SK-N-SH (cell line): ENCODE data around the gene MBOAT2. TPM values are rescaled to one million over a fixed set of nuclear protein-coding genes. Genes with fewer than 3 reads are reported as not detected.
"Not testable (repeated sequence)": the region's sequence is repeated elsewhere in the genome, so short reads cannot be mapped to it uniquely, and the experiment has no call there.

Experiments
- CTCF ChIA-PET: fragments of 300-600, 350-600 bp; formaldehyde crosslinking; extraction: SDS; loops from one replicate; lab custom pipeline; 2021; lab: Yijun Ruan, JAX
- POLR2A ChIA-PET: fragments of 350-600 bp; sonication (Branson Sonifier 250); formaldehyde crosslinking; extraction: SDS; loops from one replicate; lab custom pipeline; 2020; ENCODE audit warnings: antibody characterized with exemption, inconsistent platforms; lab: Yijun Ruan, JAX
- DNase-seq: peaks from one replicate; pipeline ENCODE4 v3.0.0; 2012
- H2AFZ ChIP-seq: fragments of 200-600 bp; sonication (generic); 2 replicates; pipeline ENCODE4 v1.8.1; 2016; ENCODE audit warnings: antibody characterized with exemption, mild to moderate bottlenecking, low read depth
- H3F3A ChIP-seq: fragments of 200-600 bp; sonication (generic); replicated peaks from 2 replicates; pipeline ENCODE3; 2016; ENCODE audit warnings: antibody characterized with exemption, mild to moderate bottlenecking; ENCODE audit not compliant: insufficient read depth
- H3K27ac ChIP-seq, 2 experiments: fragments of 200-500 bp in 1 of 2; fragments of 200-600 bp in 1 of 2; sonication (Bioruptor generic) in 1 of 2; sonication (generic), shearing (Covaris generic) in 1 of 2; 2 replicates each; pipeline versions ENCODE4 v1.5.1 to v1.6.1; 2014 to 2016; ENCODE audit warnings: low read depth in 2 of 2, inconsistent platforms in 1 of 2, low read length in 1 of 2, mild to moderate bottlenecking in 1 of 2, mixed read lengths in 1 of 2
- H3K27me3 ChIP-seq: fragments of 200-600 bp; sonication (generic), shearing (Covaris generic); 2 replicates; pipeline ENCODE4 v1.6.1; 2016; ENCODE audit warnings: mixed run types; ENCODE audit not compliant: insufficient read depth
- H3K36me3 ChIP-seq, 2 experiments: fragments of 200-500 bp in 1 of 2; fragments of 200-600 bp in 1 of 2; sonication (Bioruptor generic) in 1 of 2; sonication (generic) in 1 of 2; replicated peaks in 1 of 2; 2 replicates each; pipeline versions ENCODE3 to v1.5.1; 2014 to 2016; ENCODE audit warnings: low read length in 1 of 2, mild to moderate bottlenecking in 1 of 2; ENCODE audit not compliant: insufficient read depth in 2 of 2, control insufficient read depth in 1 of 2
- H3K4me1 ChIP-seq, 2 experiments: fragments of 200-500 bp in 1 of 2; fragments of 200-600 bp in 1 of 2; sonication (Bioruptor generic) in 1 of 2; sonication (generic), shearing (Covaris generic) in 1 of 2; 2 replicates each; pipeline versions ENCODE4 v1.5.1 to v1.6.1; 2014 to 2016; ENCODE audit warnings: low read depth in 1 of 2, low read length in 1 of 2, mixed run types in 1 of 2; ENCODE audit not compliant: insufficient read depth in 2 of 2, control insufficient read depth in 1 of 2
- H3K4me2 ChIP-seq: fragments of 200-600 bp; sonication (generic), shearing (Covaris generic); 2 replicates; pipeline ENCODE4 v1.6.1; 2017; ENCODE audit warnings: mixed run types
- H3K4me3 ChIP-seq, 2 experiments: fragments of 200-500 bp in 1 of 2; fragments of 200-600 bp in 1 of 2; sonication (Bioruptor generic) in 1 of 2; sonication (generic), shearing (Covaris generic) in 1 of 2; 2 replicates each; pipeline versions ENCODE4 v1.5.1 to v1.8.1; 2014 to 2016; ENCODE audit warnings: low read depth in 2 of 2, inconsistent platforms in 1 of 2, low read length in 1 of 2, mild to moderate bottlenecking in 1 of 2, mixed read lengths in 1 of 2, moderate library complexity in 1 of 2
- H3K79me2 ChIP-seq: fragments of 200-600 bp; sonication (generic); 2 replicates; pipeline ENCODE4 v1.8.1; 2017; ENCODE audit warnings: mild to moderate bottlenecking; ENCODE audit not compliant: insufficient read depth
- H3K9ac ChIP-seq: fragments of 200-600 bp; sonication (generic); 2 replicates; pipeline ENCODE4 v1.6.1; 2017; ENCODE audit warnings: mixed run types
- H3K9me2 ChIP-seq: fragments of 200-600 bp; sonication (generic); 2 replicates; pipeline ENCODE4 v1.6.1; 2017; ENCODE audit warnings: mixed run types
- H3K9me3 ChIP-seq: fragments of 200-600 bp; sonication (generic); 2 replicates; pipeline ENCODE4 v1.6.1; 2017; ENCODE audit warnings: mixed run types, mild to moderate bottlenecking, moderate library complexity
- H4K20me1 ChIP-seq: fragments of 200-600 bp; sonication (generic); 2 replicates; pipeline ENCODE4 v1.6.1; 2017; ENCODE audit warnings: mild to moderate bottlenecking, mixed run types; ENCODE audit not compliant: insufficient read depth
- CHD2 ChIP-seq: fragments of 150-350 bp; IDR thresholded peaks from 2 replicates; pipeline ENCODE4 v1.6.1; 2018; ENCODE audit warnings: low read length; ENCODE audit not compliant: partially characterized antibody
- EP300 ChIP-seq, 2 experiments: IDR thresholded peaks; 2 replicates each; pipeline versions ENCODE4 v1.4.0 to v1.6.1; 2012; ENCODE audit warnings: borderline replicate concordance in 1 of 2, low read depth in 1 of 2, low read length in 1 of 2
- FOXJ3 ChIP-seq: sonication (generic); formaldehyde crosslinking; IDR thresholded peaks from 2 replicates; pipeline ENCODE4 v1.5.1; 2020; ENCODE audit warnings: mild to moderate bottlenecking, missing genetic modification reagents
- GABPA ChIP-seq: IDR thresholded peaks from 2 replicates; pipeline ENCODE4 v1.4.0; 2012; ENCODE audit warnings: low read depth, mild to moderate bottlenecking
- GATA2 ChIP-seq: sonication (generic); formaldehyde crosslinking; IDR thresholded peaks from 2 replicates; pipeline ENCODE4 v1.5.0; 2020; ENCODE audit warnings: mild to moderate bottlenecking, missing genetic modification reagents
- IRF3 ChIP-seq: fragments of 150-350 bp; IDR thresholded peaks from 2 replicates; pipeline ENCODE4 v1.6.1; 2016; ENCODE audit warnings: mild to moderate bottlenecking, low read depth, low read length
- MAX ChIP-seq: IDR thresholded peaks from 2 replicates; pipeline ENCODE4 v1.4.0; 2012; ENCODE audit warnings: low read depth
- MEF2A ChIP-seq: IDR thresholded peaks from 2 replicates; pipeline ENCODE4 v1.4.0; 2012; ENCODE audit warnings: low read depth, borderline replicate concordance
- POLR2AphosphoS5 ChIP-seq: IDR thresholded peaks from 2 replicates; pipeline ENCODE4 v1.6.1; 2012; ENCODE audit warnings: low read depth, low read length
- RCOR1 ChIP-seq: fragments of 150-350 bp; IDR thresholded peaks from 2 replicates; pipeline ENCODE4 v1.6.1; 2017; ENCODE audit warnings: antibody characterized with exemption, low read length
- SIN3A ChIP-seq: IDR thresholded peaks from 2 replicates; pipeline ENCODE4 v1.6.1; 2012; ENCODE audit warnings: low read depth, mild to moderate bottlenecking, low read length, moderate library complexity, borderline replicate concordance
- TEAD4 ChIP-seq: IDR thresholded peaks from 2 replicates; pipeline ENCODE4 v1.4.0; 2012; ENCODE audit warnings: mild to moderate bottlenecking, borderline replicate concordance; ENCODE audit not compliant: insufficient read depth
- WGBS: methylation state at CpG from one replicate; pipeline ENCODE4 v1.1.6; 2017; ENCODE audit warnings: low lambda C conversion rate; 5-methylcytosine and 5-hydroxymethylcytosine counted together
- polyA plus RNA-seq, 3 experiments: library from polyadenylated mRNA; depleted of rRNA; stranded (reverse); fragments of >200 nt; gene quantifications; 2 replicates each; pipeline ENCODE4 v1.2.3, GENCODE V29; 2012
- TF ChIP-seq, protein P1 (sequence below): fragments of 150-350 bp; IDR thresholded peaks from 2 replicates; pipeline ENCODE4 v1.6.1; 2017; ENCODE audit warnings: antibody characterized with exemption, low read length, low read depth, borderline replicate concordance

MBOAT2 gene
- polyA plus RNA-seq, 1 of the 3 experiments (the other 2 are of a cell fraction): 33.9 TPM

- TF ChIP-seq, protein P1, sequence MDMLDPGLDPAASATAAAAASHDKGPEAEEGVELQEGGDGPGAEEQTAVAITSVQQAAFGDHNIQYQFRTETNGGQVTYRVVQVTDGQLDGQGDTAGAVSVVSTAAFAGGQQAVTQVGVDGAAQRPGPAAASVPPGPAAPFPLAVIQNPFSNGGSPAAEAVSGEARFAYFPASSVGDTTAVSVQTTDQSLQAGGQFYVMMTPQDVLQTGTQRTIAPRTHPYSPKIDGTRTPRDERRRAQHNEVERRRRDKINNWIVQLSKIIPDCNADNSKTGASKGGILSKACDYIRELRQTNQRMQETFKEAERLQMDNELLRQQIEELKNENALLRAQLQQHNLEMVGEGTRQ: no peak
- no peak for TF ChIP-seq TEAD4
- no peak for TF ChIP-seq SIN3A
- no peak for TF ChIP-seq RCOR1
- TF ChIP-seq POLR2AphosphoS5: no peak
- TF ChIP-seq GABPA: no peak
Measured at GRCh38 chr2:9052821-9053533, 49.5 kb upstream of the MBOAT2 start (continued).

GRCh38 chr2:9051451-9051850 lies 48.0 kb upstream of the MBOAT2 start:
- H4K20me1 ChIP-seq, H3K9ac ChIP-seq, H3K79me2 ChIP-seq, H3K27me3 ChIP-seq, H3K9me3 ChIP-seq, H3K36me3 ChIP-seq, H3F3A ChIP-seq, POLR2A ChIA-PET, DNase-seq, H2AFZ ChIP-seq, H3K4me3 ChIP-seq, CTCF ChIA-PET, H3K27ac ChIP-seq, H3K9me2 ChIP-seq, H3K4me2 ChIP-seq: not testable (repeated sequence)
- H3K4me1 ChIP-seq: peaks cover 0 to 10% of the 10 kb centered on the region in 2 experiments; a peak in 1 of 4 replicates
- WGBS: 94% methylated on average over 5 of the region's 5 CpGs

GRCh38 chr2:9050122-9050809 lies 46.8 kb upstream of the MBOAT2 start:
- 77% methylated on average over 10 of the region's 10 CpGs for WGBS
- H2AFZ ChIP-seq: peak overlapping the region; percentile 53; the same call in 1 of the 2 replicates

More at GRCh38 chr2:9050122-9050809, 46.8 kb upstream of the MBOAT2 start:
- Histone ChIP-seq H3K27ac (no peak overlapping the region), H3K27me3 (no peaks in the 10 kb centered on the region), H3K9me2 (no peaks in the 10 kb centered on the region), H3K79me2 (no peaks in the 10 kb centered on the region), H3K36me3 (no peaks in the 10 kb centered on the region), H3K9ac (no peak overlapping the region), H3K9me3 (no peaks in the 10 kb centered on the region), H3K4me3 (no peak overlapping the region), H4K20me1 (no peaks in the 10 kb centered on the region), H3K4me1 (peaks cover 0 to 10% of the 10 kb centered on the region in 2 experiments; a peak in 1 of 4 replicates), H3K4me2 (no peak overlapping the region), H3F3A (peaks cover 6% of the 10 kb centered on the region)
- POLR2A ChIA-PET: no interaction called here
- CTCF ChIA-PET: no interaction called here
- DNase-seq: no peak
- TF ChIP-seq EP300 (IDR thresholded peaks at IDR 0.05; ENCODE audit: borderline replicate concordance in 1 of 2, low read depth in 1 of 2, low read length in 1 of 2): no peak
- no peak; the same call in 1 of the 2 replicates for TF ChIP-seq GATA2 (CRISPR knock-in tag)
- TF ChIP-seq SIN3A: no peak
- no peak for TF ChIP-seq IRF3
- TF ChIP-seq FOXJ3 (CRISPR knock-in tag): no peak
- TF ChIP-seq MEF2A: no peak
- no peak for TF ChIP-seq CHD2
- TF ChIP-seq RCOR1: no peak
- no peak for TF ChIP-seq MAX
